Smooth muscle cell of the umbilical artery (primary cell): Measurements from ENCODE around the gene APOA1. TPM values are rescaled to one million over a fixed set of nuclear protein-coding genes. Genes with fewer than 3 reads are reported as not detected.

Experiments used
- total RNA-seq: library from RNA; depleted of rRNA; stranded (reverse); fragments of >200 nt; gene quantifications from 2 replicates; pipeline ENCODE4 v1.2.3, GENCODE V29; 2014

APOA1 gene
- total RNA-seq = 3.0 and 10.4 TPM in 2 replicates

DNA sequence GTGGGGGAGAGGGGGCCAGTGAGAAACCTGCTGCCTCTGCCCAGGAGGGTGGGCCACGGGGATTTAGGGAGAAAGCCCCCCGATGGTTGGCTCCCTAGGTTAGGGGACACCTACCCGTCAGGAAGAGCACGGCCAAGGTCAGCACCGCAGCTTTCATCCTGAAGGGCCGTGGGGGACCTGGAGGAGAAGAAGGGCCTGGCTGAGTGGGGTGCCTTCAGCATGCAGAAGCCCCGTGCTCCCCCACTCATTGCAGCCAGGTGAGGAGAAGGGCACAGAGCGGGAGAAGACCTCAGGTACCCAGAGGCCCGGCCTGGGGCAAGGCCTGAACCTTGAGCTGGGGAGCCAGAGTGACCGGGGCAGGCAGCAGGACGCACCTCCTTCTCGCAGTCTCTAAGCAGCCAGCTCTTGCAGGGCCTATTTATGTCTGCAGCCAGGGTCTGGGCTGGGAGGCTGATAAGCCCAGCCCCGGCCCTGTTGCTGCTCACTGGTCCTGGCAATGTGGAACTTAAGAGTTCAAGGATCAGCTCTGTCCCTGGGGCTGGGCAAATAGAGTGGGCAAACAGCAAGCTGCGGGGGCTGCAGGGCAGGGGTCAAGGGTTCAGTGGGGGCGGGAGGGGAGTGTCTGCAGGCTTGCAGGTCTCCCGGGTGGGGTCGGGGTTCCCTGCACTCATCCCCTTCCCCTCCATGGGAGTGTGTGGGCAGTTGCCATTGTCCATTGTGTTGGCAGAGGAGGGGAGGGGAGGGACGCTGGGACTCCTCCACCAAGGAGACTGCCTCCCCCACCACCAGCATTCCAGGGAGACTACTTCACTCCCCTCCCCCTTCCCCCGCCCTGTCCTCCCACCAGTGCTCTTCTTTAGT is at the start of gene APOA1:
Gene APOA1, minus strand, starts transcription at position 392 of the 861 bp plus-strand sequence. Its CDS starts 235 bp downstream, at position 157.

DNA sequence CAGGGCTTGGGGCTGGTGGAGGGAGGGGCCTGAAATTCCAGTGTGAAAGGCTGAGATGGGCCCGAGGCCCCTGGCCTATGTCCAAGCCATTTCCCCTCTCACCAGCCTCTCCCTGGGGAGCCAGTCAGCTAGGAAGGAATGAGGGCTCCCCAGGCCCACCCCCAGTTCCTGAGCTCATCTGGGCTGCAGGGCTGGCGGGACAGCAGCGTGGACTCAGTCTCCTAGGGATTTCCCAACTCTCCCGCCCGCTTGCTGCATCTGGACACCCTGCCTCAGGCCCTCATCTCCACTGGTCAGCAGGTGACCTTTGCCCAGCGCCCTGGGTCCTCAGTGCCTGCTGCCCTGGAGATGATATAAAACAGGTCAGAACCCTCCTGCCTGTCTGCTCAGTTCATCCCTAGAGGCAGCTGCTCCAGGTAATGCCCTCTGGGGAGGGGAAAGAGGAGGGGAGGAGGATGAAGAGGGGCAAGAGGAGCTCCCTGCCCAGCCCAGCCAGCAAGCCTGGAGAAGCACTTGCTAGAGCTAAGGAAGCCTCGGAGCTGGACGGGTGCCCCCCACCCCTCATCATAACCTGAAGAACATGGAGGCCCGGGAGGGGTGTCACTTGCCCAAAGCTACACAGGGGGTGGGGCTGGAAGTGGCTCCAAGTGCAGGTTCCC is 7.8 kb downstream of the APOA1 start, which contains the start of gene APOC3:
Gene APOC3, plus strand, starts transcription at position 383 of the 659 bp plus-strand sequence. CDS start 676 bp downstream, outside the sequence.

DNA sequence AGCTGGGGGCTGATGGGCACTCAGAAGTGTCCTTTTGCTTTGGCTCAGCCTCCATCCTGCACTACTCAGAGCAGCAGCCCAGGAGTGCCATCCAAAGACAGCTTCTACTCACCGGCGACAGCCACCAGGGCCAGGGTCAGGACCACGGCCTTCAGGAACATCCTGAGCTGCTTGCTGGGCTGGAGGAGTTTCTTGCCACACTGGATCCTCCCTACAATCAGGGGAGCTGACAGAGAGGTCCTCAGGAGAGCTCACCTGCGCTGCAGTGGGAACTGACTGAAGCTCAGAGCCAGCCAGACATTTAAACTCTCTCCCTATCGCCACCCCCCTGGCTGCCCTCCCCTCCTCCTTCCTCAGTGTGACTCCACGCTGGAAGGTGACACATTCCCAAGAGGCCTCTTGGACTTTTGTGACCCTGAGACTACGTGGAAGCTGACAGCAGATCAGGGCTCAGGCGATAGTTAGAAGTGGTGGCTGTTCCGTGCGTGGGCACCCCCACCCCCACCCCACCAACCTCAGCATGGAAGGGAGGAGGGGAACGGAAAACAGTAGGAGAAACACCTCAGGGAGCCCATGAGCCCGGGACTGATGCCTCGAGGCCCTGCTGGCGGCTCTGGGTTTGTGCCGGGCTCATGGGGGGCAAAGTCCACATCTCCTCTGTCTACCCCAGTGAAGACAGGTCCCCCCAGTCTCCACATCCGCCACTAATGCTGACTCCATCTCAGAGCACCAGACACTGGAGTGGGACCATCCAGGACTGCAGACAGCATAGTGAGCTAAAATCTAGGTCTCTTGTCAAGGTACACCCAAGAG is 14.2 kb downstream of the APOA1 start, which contains the start of gene APOA4:
Gene APOA4, minus strand, starts transcription at position 274 of the 813 bp plus-strand sequence. Its CDS starts 113 bp downstream, at position 161.

DNA sequence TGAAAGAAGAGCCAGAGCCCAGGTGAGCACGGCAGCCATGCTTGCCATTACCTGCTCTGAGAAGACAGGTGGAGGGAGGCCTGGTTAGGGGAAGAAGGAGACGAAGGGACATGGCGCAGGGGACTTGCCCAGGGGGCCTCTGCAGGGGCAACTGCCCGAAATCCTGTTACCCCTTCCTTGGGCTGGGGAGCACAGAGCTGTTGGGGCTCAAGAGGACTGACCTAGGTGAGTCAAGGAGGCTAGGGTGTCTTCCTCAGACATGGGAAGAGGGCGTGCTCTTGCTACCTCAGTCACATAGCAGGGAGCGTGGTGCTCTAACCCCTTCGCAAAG is 45.6 kb downstream of the APOA1 start, which contains the start of gene APOA5:
Gene APOA5, minus strand, starts transcription at position 67 of the 331 bp plus-strand sequence. Its CDS starts 19 bp downstream, at position 48.

DNA sequence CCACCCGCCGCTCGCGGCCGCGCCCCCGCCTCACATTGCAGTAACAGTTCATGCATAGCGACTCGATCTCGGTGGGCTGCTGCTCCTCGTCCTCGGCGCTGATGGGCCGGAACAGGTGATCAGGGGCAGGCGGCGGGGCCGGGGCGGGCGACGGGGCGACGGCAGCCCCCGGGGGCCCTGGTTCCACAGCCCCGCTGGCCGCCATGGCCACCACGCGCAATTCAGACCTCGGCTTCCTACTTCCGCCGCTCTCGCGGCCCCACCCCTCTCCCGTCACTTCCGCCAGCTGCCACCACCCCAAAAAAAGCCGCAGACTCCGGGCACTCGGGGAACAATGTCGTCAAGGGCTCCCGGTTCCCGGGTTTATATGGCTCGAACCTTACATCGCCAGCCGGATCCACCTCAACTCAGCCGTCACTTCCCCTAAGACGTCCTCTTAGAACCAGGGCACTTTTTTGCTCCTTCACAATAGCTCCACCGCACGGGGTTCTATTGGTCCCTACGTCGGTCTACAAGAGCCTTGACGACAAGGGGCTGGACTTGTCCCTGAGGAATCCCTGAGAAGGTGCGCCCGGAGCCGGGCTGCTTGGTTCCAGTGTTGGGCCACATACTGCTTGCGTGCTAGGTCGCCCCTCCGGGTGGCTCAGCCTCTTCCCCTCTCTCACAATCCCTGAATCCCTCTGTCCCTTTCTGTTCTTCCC is 49.5 kb downstream of the APOA1 start, which contains the start of gene ZPR1:
Gene ZPR1, minus strand, starts transcription at position 238 of the 701 bp plus-strand sequence. Its CDS starts 33 bp downstream, at position 205.

Other genes starting within 250 kb of the APOA1 start
- 9.5 and 11.6 TPM in 2 replicates for gene BUD13, start 64.6 kb downstream of the APOA1 start, total RNA-seq
- 45.7 and 125 TPM in 2 replicates for gene ZPR1, start 49.6 kb downstream of the APOA1 start, total RNA-seq
- not detected in 2 replicates for gene APOA5, start 45.7 kb downstream of the APOA1 start, total RNA-seq
- not detected in 2 replicates for gene APOA4, start 14.3 kb downstream of the APOA1 start, total RNA-seq
- not detected in 2 replicates for gene APOC3, start 7.7 kb downstream of the APOA1 start, total RNA-seq